ENCODE data around the gene LYPLAL1.
A peak's percentile ranks its signal among the peaks of the same experiment; 100 is the strongest.
"Not testable (repeated sequence)": the region's sequence is repeated elsewhere in the genome, so short reads cannot be mapped to it uniquely, and the experiment has no call there.

LYPLAL1 gene

GRCh38 chr1:219185486-219186117 is 11.9 kb downstream of the LYPLAL1 start:
- no peak for TF ChIP-seq CTCF (IDR thresholded peaks at IDR 0.05; ENCODE audit: low read depth, low read length, missing control alignments)
- DNase-seq (ENCODE audit: low read depth), result no peak

GRCh38 chr1:219188331-219188803 is 14.7 kb downstream of the LYPLAL1 start:
- DNase-seq (ENCODE audit: low read depth), result no peak

More at GRCh38 chr1:219185486-219186117, 11.9 kb downstream of the LYPLAL1 start:
- peak overlapping the region; percentile 32; the same call in 1 of the 2 replicates for H3K4me3 ChIP-seq (ENCODE audit: low read depth, low read length)

GRCh38 chr1:219189021-219189824 is 15.5 kb downstream of the LYPLAL1 start:
- TF ChIP-seq CTCF (IDR thresholded peaks at IDR 0.05; ENCODE audit: low read depth, low read length, missing control alignments), result no peak
- no peak overlapping the region for H3K4me3 ChIP-seq (ENCODE audit: low read depth, low read length)
- no peak for DNase-seq (ENCODE audit: low read depth)

More at GRCh38 chr1:219188331-219188803, 14.7 kb downstream of the LYPLAL1 start:
- TF ChIP-seq CTCF (IDR thresholded peaks at IDR 0.05; ENCODE audit: low read depth, low read length, missing control alignments), result no peak
- H3K4me3 ChIP-seq (ENCODE audit: low read depth, low read length), result peak overlapping the region; percentile 37

- TF ChIP-seq CTCF (IDR thresholded peaks at IDR 0.05; ENCODE audit: low read depth, low read length, missing control alignments), result no peak
- DNase-seq (ENCODE audit: low read depth), result no peak
- H3K4me3 ChIP-seq (ENCODE audit: low read depth, low read length), result no peak overlapping the region
These were observed 16.3 kb downstream of the LYPLAL1 start for GRCh38 chr1:219189952-219190351.

GRCh38 chr1:219190605-219191004 is 16.9 kb downstream of the LYPLAL1 start:
- DNase-seq (ENCODE audit: low read depth), result no peak
- TF ChIP-seq CTCF (IDR thresholded peaks at IDR 0.05; ENCODE audit: low read depth, low read length, missing control alignments), result no peak
- no peak overlapping the region for H3K4me3 ChIP-seq (ENCODE audit: low read depth, low read length)

GRCh38 chr1:219195833-219196232 is 22.2 kb downstream of the LYPLAL1 start:
- H3K4me3 ChIP-seq (ENCODE audit: low read depth, low read length); DNase-seq (ENCODE audit: low read depth): not testable (repeated sequence)

GRCh38 chr1:219201656-219202055 is 28.0 kb downstream of the LYPLAL1 start:
- DNase-seq (ENCODE audit: low read depth), result no peak
- TF ChIP-seq CTCF (IDR thresholded peaks at IDR 0.05; ENCODE audit: low read depth, low read length, missing control alignments), result no peak
- H3K4me3 ChIP-seq (ENCODE audit: low read depth, low read length), result no peak overlapping the region

Measured in GM12864 (cell line).